PC-9 (cell line): ENCODE data around the gene RNF5. TPM values are rescaled to one million over a fixed set of nuclear protein-coding genes. Genes with fewer than 3 reads are reported as not detected.

Source experiments
- BruUV-seq: library from RNA; stranded (reverse); fragments of 400-500 nt; replicated peaks from 2 replicates; lab custom pipeline; 2021; lab: Mats Ljungman, UMichigan
- CTCF ChIA-PET: fragments of 300-600 bp; sonication (Branson Sonifier 250); formaldehyde crosslinking; loops from one replicate; lab custom pipeline; 2022; ENCODE audit warnings: antibody characterized with exemption; lab: Charles Lee
- POLR2A ChIA-PET: fragments of 300-600 bp; sonication (Branson Sonifier 250); formaldehyde crosslinking; loops from one replicate; lab custom pipeline; 2022; ENCODE audit warnings: antibody characterized with exemption; ENCODE audit not compliant: unreplicated experiment; lab: Charles Lee
- DNase-seq, 2 experiments: peaks; one replicate each; pipeline versions ENCODE4 v3.0.0 to v3.0.0-alpha.2; 2015 to 2022; ENCODE audit warnings: mixed read lengths in 1 of 2
- H2AFZ ChIP-seq: fragments of 200-600 bp; sonication (generic); 2 replicates; pipeline ENCODE4 v1.8.1; 2017; ENCODE audit warnings: antibody characterized with exemption
- H3F3A ChIP-seq: fragments of 200-600 bp; sonication (generic); 2 replicates; pipeline ENCODE4 v1.8.1; 2017; ENCODE audit warnings: antibody characterized with exemption, mild to moderate bottlenecking, low read depth; ENCODE audit not compliant: insufficient read depth
- H3K27ac ChIP-seq: fragments of 200-600 bp; sonication (generic); 2 replicates; pipeline ENCODE4 v1.6.1; 2016; ENCODE audit warnings: mixed run types
- H3K27me3 ChIP-seq: fragments of 200-600 bp; sonication (generic); 2 replicates; pipeline ENCODE4 v1.6.1; 2016; ENCODE audit warnings: low read depth, mixed run types; ENCODE audit not compliant: insufficient read depth
- H3K36me3 ChIP-seq: fragments of 200-600 bp; sonication (generic); 2 replicates; pipeline ENCODE4 v1.6.1; 2016; ENCODE audit warnings: low read depth, mixed run types
- H3K4me1 ChIP-seq: fragments of 200-600 bp; sonication (generic); replicated peaks from 2 replicates; pipeline ENCODE4 v1.6.1; 2016; ENCODE audit warnings: mixed run types; ENCODE audit not compliant: insufficient read depth
- H3K4me2 ChIP-seq: fragments of 200-600 bp; sonication (generic); 2 replicates; pipeline ENCODE4 v1.6.1; 2017; ENCODE audit warnings: mixed run types
- H3K4me3 ChIP-seq: fragments of 200-600 bp; sonication (generic); 2 replicates; pipeline ENCODE4 v1.6.1; 2016; ENCODE audit warnings: mixed run types
- H3K79me2 ChIP-seq: fragments of 200-600 bp; sonication (generic); 2 replicates; pipeline ENCODE4 v1.6.1; 2017; ENCODE audit warnings: low read depth, mixed run types
- H3K9me2 ChIP-seq: fragments of 200-600 bp; sonication (generic); 2 replicates; pipeline ENCODE4 v1.8.1; 2017; ENCODE audit warnings: mild to moderate bottlenecking; ENCODE audit not compliant: insufficient read depth
- H3K9me3 ChIP-seq: fragments of 200-600 bp; sonication (generic); 2 replicates; pipeline ENCODE4 v1.8.1; 2016; ENCODE audit warnings: low read depth; ENCODE audit not compliant: insufficient read depth
- H4K20me1 ChIP-seq: fragments of 200-600 bp; sonication (generic); 2 replicates; pipeline ENCODE4 v1.8.1; 2017; ENCODE audit not compliant: insufficient read depth
- CTCF ChIP-seq: fragments of 200-600 bp; sonication (generic); conservative IDR thresholded peaks from 2 replicates; pipeline ENCODE4 v1.6.1; 2017; ENCODE audit warnings: mixed run types, antibody characterized with exemption, mild to moderate bottlenecking, moderate library complexity
- EZH2 ChIP-seq: fragments of 200-600 bp; sonication (generic); IDR thresholded peaks from 2 replicates; pipeline ENCODE4 v1.8.0; 2017; ENCODE audit warnings: antibody characterized with exemption, low read depth
- intact Hi-C: fragments of 100-400 bp; cut with micrococcal nuclease; formaldehyde crosslinking; loops from one replicate; pipeline ENCODE4 v1.10.0; 2022; ENCODE audit not compliant: unreplicated experiment
- total RNA-seq: library from RNA; stranded (reverse); gene quantifications from 2 replicates; pipeline ENCODE4 v1.2.3, GENCODE V29; 2021

The RNF5 gene
- total RNA-seq, 1 experiment from 2014 or later, result 45.6 TPM

GRCh38 chr6:32212076-32212760 is 34.0 kb downstream of the RNF5 start:
- no TSS peak for BruUV-seq
- no peaks in the 10 kb centered on the region for H3K9me2 ChIP-seq
- H3K36me3 ChIP-seq, result no peaks in the 10 kb centered on the region
- H4K20me1 ChIP-seq, result no peaks in the 10 kb centered on the region
- no peak overlapping the region for H3K4me3 ChIP-seq
- CTCF ChIA-PET, result no interaction called here
- no peak for DNase-seq
- POLR2A ChIA-PET, result no interaction called here
- no peak overlapping the region for H2AFZ ChIP-seq
- peaks cover 49% of the 10 kb centered on the region for H3K27me3 ChIP-seq
- H3K4me1 ChIP-seq, result no peaks in the 10 kb centered on the region
- H3K9me3 ChIP-seq, result no peaks in the 10 kb centered on the region
- TF ChIP-seq CTCF, result no peak
- TF ChIP-seq EZH2, result no peak
- no peak overlapping the region for H3K4me2 ChIP-seq
- H3F3A ChIP-seq, result no peaks in the 10 kb centered on the region
- no peak overlapping the region for H3K27ac ChIP-seq
- intact Hi-C loops, result no loop called here
- H3K79me2 ChIP-seq, result no peaks in the 10 kb centered on the region

GRCh38 chr6:32213649-32214048 is 35.4 kb downstream of the RNF5 start:
- H3K4me3 ChIP-seq, result no peak overlapping the region
- POLR2A ChIA-PET, result no interaction called here
- peaks cover 52% of the 10 kb centered on the region for H3K27me3 ChIP-seq
- H3K36me3 ChIP-seq, result no peaks in the 10 kb centered on the region
- no peak overlapping the region for H2AFZ ChIP-seq
- H3K4me1 ChIP-seq, result no peaks in the 10 kb centered on the region
- DNase-seq, result no peak
- no peaks in the 10 kb centered on the region for H3K9me3 ChIP-seq
- no TSS peak for BruUV-seq
- H4K20me1 ChIP-seq, result no peaks in the 10 kb centered on the region
- intact Hi-C loops, result no loop called here
- no peak for TF ChIP-seq EZH2
- TF ChIP-seq CTCF, result no peak
- H3K4me2 ChIP-seq, result no peak overlapping the region
- no peaks in the 10 kb centered on the region for H3F3A ChIP-seq
- no peak overlapping the region for H3K27ac ChIP-seq
- CTCF ChIA-PET, result no interaction called here
- H3K9me2 ChIP-seq, result no peaks in the 10 kb centered on the region
- no peaks in the 10 kb centered on the region for H3K79me2 ChIP-seq

GRCh38 chr6:32214126-32214525 is 35.9 kb downstream of the RNF5 start:
- CTCF ChIA-PET, result no interaction called here
- DNase-seq, result no peak
- POLR2A ChIA-PET, result no interaction called here
- intact Hi-C loops, result no loop called here
- no TSS peak for BruUV-seq
- no peaks in the 10 kb centered on the region for H3K9me3 ChIP-seq
- no peaks in the 10 kb centered on the region for H3K79me2 ChIP-seq
- TF ChIP-seq EZH2 (no peak), CTCF (no peak)
- H4K20me1 ChIP-seq, result no peaks in the 10 kb centered on the region
- no peak overlapping the region for H3K4me3 ChIP-seq
- no peaks in the 10 kb centered on the region for H3K36me3 ChIP-seq
- H3F3A ChIP-seq, result no peaks in the 10 kb centered on the region
- H2AFZ ChIP-seq, result no peak overlapping the region
- H3K4me2 ChIP-seq, result no peak overlapping the region
- H3K27ac ChIP-seq, result no peak overlapping the region
- peaks cover 52% of the 10 kb centered on the region for H3K27me3 ChIP-seq
- no peaks in the 10 kb centered on the region for H3K4me1 ChIP-seq
- H3K9me2 ChIP-seq, result no peaks in the 10 kb centered on the region
